SK-N-DZ (cell line): ENCODE measurements around the gene ABHD11. TPM values are rescaled to one million over a fixed set of nuclear protein-coding genes. Genes with fewer than 3 reads are reported as not detected.
"Not testable (repeated sequence)": the region's sequence is repeated elsewhere in the genome, so short reads cannot be mapped to it uniquely, and the experiment has no call there.

ENCODE experiments used
- DNase-seq: peaks from one replicate; pipeline ENCODE4 v3.0.0-alpha.2; 2015; ENCODE audit warnings: low spot score
- polyA plus RNA-seq, 2 experiments: library from polyadenylated mRNA; depleted of rRNA; stranded (reverse); fragments of >200 nt; gene quantifications; 2 replicates each; pipeline ENCODE4 v1.2.3, GENCODE V29; 2014

The ABHD11 gene, protein sequence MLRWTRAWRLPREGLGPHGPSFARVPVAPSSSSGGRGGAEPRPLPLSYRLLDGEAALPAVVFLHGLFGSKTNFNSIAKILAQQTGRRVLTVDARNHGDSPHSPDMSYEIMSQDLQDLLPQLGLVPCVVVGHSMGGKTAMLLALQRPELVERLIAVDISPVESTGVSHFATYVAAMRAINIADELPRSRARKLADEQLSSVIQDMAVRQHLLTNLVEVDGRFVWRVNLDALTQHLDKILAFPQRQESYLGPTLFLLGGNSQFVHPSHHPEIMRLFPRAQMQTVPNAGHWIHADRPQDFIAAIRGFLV
- polyA plus RNA-seq (2014; cell fraction: cytosol; rRNA removed) = 5.8 and 7.9 TPM in 2 replicates
- 2.4 and 6.5 TPM in 2 replicates for polyA plus RNA-seq (2014; cell fraction: nucleus; rRNA removed)

DNA sequence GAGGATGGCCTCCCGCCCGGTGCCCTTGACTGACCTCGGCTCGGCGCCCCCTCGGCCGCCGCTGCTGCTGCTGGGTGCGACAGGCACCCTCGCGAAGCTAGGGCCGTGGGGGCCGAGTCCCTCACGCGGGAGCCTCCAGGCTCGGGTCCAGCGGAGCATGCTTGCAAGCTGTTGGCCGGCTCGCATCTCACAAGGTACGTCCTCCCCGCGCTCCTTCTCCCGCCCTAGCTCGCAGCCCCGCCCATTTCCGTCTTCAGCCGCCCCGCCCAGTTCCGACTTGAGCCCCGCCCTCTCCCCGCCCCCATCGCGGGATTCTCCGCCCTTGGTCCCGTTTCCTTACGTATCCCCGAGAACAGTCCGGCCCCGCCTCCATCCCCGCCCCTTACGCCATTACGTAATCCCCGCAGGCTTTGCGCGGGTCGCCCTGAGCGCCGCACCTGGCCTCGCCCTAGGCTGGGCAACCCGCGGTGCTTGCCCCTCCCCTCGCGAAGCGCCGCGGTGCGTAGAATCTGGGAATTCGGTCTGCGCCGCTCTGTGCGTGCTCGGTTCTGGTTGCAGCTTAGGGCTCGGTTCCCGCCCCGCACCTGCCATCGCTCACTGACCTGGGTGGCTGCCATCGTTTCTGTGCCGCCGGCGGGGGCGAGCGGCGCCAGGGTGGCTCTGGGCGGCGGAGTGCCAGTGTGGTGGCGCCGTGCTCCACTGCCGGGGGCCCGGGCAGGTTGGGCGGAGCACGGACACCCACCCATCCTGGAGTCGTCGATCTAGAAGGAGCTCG lies at the start of gene ABHD11:
ABHD11 (minus strand) TSS at position 191 of the 775 bp plus-strand sequence; CDS start at position 159, 32 bp downstream.
- DNase-seq = peak; percentile 89

DNA sequence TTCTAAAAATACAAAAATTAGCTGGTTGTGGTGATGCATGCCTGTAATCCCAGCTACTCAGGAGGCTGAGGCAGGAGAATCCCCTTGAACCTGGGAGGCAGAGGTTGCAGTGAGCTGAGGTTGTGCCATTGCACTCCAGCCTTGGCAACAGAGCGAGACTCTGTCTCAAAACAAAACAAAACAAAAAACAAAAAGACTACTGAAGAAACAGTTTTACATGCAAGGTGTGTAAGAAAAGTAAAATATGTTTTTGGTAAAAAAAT lies 49.1 kb upstream of the ABHD11 start:
- not testable (repeated sequence) for DNase-seq

DNA sequence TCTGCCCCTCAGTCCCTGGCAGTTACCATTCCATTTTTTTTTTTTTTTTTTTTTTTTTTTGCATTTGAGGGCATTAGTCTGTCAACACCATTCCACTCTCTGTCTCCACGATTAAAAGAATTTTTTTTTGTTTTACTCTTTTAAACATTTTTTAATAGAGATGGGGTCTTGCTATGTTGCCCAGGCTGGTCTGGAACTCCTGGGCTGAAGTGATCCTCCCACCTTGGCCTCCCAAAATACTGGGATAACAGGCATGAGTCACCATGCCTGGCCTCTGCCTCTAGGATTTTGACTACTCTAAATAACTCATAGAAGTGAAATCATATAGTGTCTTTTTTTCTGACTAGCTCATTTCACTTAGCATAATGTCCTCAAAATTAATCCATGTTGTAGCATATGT lies 48.0 kb upstream of the ABHD11 start:
- DNase-seq = no peak

DNA sequence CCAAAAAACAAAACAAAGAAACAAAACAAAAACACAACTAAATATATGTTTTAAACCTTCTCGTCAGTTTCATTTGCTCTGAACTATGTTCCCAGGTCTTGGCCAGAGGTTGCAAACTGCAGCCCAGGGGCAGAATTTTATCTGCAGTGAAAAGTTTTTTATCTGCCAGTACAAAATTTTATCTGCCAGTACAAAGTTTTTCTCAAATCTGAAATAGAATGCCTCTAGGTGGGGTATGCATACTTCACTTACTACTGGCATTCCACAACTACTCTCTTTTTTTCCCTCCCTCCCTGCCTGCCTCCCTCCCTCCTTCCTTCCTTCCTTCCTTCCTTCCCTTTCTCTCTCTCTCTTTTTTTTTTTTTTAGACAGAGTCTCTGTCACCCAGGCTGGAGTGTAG lies 40.9 kb upstream of the ABHD11 start:
- DNase-seq = no peak

DNA sequence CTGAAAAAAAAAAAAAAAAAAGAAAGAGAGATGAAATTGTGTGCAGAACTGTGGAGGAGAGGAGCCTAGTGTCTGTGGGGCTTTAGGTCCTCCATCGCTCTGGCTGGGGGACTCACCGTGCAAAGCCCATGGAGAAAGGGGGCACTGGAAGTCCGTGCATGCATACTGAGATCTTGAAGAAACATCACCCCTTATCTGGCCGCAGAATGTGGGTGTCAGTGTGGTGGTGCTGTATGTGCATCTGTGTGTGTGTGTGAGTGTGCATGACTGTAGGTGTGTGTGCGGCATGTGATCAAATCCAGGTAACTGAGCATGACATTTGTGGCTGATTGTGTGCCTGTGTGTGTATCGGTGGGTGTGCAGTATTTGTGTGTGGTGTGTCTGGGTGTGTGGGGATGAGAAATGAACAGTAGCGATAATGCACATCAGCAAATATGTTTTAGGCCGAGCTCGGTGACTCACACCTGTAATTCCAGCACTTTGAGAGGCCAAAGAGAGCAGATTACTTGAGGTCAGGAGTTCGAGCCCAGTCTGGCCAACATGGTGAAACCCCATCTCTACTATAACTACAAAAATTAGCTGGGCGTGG lies 40.3 kb upstream of the ABHD11 start:
- no peak for DNase-seq

DNA sequence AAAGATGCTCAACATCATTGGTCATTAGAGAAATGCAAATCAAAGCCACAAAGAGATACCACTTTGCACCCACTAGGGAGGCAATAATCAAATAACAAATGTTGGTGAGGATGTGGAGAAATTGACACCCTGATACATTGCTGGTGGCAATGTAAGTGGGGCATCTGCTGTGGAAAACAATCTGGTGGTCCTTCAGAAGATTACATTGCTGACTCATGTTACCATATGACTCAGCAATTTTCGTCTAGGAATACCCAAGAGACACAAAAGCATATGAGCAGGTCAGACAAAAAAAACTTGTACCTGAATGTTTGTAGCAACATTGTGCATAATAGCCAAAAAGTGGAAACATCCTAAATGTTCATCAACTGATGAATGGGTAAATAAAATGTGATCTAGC lies 36.3 kb upstream of the ABHD11 start:
- DNase-seq = no peak

DNA sequence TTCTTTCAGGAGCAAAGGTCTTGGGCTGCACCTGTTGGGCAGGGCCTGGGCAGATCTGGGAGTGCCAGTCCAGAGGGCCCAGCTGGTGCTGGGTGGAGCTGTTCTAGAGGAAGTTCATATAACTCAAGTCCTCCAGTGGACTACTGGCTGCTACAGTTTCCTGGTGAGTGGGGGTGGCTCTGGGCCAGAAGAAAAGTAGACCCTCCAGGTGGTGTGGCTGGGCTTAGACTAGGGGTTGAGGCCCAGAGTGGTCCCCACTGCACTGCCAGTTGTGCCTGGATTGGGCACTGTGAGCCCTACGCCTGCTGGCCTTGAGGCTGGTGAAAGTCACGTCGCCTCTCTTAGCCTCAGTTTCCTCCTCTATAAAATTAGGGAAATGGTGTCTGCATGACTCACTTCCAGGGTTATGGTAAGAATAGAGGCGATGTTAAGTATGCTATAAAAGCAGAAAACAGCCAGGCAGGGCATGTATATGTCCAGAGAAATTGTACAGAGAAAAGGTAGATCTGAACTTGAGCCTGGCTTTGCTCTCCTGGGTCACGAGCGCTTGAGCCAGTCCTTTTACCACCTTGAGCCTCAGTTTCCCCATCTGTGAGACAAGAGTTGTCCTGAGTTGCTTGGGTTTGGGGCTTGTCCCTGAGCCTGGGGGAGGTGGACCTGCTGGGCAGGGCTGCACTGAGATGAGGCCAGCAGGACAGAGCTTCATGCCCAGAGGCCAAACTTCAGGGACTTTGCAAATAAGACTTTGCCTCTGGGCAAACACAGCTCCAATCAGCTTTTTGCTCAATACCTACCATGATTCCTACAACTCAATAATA lies 35.3 kb upstream of the ABHD11 start:
- DNase-seq = no peak

DNA sequence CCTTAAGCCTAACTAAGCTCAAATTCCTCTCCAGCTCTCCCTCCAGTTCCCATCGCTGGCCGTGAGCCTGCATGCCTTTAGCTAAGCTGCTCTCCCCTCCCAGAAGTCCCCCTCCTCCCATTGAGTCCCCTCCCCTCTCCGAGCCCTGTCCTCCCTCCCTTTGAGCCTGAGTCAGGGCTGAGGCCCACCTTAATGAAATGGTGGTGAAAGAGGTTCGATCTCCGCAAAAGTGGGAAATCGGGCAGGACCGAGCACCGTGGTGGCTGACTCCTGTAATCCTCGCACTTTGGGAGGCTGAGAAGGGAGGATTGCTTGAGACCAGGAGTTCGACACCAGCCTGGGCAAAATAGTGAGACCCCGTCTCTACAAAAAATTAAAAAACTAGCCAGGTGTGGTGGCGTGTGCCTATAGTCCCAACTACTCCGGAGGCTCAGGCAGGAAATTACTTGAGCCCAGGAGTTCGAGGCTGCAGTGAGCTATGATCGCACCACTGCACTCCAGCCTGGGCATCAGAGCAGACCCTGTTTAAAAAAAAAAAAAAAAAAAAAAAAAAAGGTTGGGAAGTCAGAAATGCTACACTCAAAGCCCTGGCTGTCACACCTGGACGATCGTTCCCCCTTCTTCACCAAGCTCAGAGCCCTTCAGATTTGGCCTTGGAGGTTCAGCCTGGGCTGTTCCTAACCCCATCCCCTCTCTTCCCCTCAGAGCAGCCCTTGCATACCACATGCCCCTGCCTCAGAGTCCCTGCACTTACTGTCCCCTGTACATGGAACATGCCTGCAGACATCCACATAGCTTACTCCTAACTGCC lies 32.5 kb upstream of the ABHD11 start:
- DNase-seq = no peak

DNA sequence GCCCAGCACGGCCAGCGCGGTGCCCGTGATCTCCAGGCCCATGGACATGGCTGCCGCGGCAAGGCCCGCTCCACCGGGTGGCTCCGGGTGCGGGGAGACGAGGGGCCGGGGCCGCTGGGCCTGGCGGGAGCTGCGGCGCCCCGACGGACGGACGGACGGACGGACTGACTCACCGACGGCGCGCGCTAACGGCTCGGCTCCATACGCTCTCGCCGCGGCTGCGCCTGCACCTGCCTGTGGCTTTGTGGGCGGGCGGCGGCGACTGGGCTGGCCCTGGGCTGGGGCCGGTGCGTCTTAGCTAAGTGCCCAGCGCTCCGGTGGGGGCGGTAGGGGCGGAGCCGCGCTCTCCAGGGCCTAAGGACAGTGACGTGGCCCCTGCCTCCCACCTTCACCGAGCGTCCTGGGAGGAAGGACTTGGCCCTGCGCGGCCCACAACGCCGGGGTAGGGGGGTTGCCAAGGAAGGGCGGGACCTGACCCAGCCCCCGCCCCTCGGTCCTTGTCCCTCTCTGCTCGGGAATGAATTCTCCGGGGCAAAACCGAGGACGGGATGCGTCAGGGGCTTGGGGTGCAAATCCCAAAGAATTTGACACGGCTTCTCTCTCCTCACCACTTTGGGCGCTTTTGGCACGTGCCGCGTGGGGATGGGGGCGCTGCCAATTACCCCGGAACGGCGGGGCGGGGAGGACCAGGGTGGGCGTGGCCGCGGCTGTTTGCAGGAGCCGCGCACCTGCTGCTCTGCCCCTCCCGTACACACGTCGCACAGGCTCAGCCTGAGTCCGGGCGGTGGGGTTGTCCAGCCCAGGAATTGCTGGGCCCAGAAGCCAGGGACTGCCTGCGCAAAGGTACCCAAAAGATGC lies 31.6 kb upstream of the ABHD11 start, which contains the start of gene CLDN3:
CLDN3 (minus strand) TSS at position 269 of the 858 bp plus-strand sequence; CDS start at position 48, 221 bp downstream.
- DNase-seq = no peak

DNA sequence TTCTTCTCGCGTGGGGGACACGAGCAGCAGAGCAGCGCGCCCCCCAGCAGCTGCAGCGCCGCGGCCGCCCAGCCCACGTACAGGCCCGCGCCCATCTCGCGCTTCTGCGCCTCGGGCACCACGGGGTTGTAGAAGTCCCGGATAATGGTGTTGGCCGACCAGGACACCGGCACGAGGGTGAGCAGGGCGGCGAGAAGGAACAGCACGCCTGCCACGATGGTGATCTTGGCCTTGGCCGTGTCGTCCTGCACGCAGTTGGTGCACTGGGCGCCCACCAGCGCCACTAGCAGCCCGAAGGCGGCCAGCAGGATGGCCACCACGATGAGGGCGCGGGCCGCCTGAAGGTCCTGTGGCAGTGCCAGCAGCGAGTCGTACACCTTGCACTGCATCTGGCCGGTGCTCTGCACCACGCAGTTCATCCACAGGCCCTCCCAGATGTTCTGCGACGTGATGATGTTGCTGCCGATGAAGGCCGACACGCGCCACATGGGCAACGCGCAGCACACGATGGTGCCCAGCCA lies 30.9 kb upstream of the ABHD11 start:
- no peak for DNase-seq

DNA sequence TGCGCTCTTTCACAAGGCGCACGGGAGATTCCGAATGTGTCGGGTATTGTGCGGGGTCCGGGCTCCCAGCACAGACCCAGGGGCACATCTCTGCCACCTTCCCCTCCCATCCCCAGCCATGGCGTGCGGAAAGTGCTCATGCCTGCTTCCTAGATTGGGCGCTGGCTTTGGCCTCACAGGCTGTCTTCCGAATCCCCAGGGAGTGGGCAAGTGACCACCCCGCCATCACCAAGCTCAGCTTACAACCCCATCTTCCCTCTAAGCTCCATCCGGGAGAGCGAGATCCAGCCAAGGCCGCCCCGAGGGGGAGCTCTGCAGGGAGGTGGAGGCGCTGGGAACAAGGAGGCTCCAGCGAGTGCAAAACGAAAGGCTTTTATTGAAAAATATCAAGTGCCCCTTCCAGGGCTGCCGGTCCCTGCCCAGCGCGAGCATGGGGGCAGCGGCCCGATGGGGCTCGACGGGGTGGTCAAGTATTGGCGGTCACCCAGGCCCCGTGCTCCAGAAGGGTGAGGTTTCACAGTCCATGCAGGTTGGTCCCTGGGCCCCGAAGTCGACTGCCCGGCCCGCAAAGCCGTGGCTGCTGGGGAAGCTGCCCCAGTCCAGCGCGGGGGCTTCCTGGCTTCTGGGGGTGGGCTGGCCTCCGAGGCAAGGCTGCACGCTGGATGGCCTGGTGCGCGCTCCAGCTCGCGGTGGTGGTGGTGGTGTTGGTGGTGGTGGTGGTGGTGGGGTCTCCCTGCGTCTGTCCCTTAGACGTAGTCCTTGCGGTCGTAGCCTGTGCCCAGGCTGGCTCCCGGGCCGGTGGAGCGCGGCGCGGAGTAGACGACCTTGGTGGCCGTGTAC lies 30.3 kb upstream of the ABHD11 start:
- no peak for DNase-seq

DNA sequence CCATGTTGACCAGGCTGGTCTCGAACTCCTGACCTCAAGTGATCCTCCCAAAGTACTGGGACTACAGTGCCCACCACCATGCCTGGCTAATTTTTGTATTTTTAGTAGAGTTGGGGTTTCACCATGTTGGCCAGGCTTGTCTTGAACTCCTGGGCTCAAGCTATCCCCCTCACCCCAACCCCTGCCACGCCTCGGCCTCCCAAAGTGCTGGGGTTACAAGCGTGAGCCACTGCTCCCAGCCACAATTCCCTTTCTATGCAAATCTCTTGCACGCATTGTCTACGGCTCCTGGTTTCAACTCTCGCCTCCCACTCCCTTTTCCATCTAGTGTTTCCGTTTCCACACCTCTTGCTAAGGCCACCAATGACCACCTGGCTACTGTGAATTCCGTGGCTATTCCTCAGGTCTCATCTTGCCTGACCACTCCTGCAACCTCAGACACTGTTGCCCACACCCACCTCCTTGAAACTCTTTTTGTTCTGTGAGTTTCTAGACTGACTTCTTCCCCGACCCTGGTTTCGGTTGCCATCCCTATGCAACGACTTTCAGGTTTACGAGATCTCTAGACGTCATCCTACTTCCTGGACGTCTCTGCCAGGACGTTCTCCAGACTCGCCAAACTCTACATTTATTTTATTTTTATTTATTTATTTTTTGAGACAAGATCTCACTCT lies 28.1 kb upstream of the ABHD11 start:
- DNase-seq = no peak

DNA sequence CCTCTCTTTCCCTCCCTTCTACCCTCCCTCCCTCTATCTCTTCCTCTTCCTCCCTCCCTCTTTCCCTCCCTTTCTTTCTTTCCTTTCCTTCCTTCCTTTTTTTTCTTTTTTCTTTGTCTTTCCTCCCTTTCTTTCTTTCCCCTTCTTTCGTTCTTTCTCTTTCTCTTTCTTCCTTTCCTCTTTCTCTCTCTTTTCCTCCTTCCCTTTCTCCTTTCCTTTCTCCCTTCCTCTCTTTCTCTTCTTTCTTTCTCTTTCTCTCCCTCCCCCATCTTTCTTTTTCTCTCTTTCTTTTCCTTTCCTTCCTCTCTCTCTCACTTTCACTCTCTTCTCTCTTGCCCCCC lies 24.0 kb upstream of the ABHD11 start:
- DNase-seq = no peak

DNA sequence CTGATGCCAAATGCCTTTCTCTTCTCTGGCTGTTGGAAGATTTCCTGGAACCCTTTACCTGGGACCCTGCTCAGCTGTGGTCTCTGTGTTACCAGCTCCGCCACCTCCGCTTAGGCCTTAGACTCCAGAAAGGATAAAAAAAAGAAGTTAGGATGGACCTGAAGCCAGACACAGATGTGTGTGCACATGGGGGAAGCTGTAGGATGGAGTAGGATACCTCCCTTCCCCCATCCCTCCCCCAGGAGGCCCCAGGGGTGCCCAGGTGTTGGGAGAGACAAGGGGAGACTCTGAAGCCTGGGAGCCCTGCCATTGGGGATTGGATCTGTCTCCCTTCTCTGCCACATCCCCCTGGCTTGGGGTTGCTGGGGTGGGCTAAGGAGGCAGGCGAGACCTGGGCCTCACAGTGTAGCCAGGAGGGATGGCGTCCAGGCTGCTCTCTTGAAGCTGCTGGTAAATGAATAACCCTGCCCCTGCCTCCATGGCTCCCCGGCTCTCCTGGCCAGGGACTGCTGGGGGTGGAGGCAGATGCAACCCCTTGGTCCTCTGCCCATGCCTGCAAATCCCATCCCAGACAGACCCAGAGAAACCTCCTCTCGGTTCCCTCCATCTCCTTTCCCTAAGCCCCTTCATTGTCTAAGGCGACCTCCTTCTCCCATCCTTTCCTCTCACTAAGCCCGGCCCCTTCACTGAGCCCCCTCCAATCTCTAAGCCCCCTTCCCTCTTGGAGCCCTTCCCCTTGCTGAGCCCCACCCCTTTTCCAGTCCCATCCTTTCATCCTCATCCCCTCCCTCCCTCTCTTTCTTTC lies 23.5 kb upstream of the ABHD11 start:
- DNase-seq = no peak

DNA sequence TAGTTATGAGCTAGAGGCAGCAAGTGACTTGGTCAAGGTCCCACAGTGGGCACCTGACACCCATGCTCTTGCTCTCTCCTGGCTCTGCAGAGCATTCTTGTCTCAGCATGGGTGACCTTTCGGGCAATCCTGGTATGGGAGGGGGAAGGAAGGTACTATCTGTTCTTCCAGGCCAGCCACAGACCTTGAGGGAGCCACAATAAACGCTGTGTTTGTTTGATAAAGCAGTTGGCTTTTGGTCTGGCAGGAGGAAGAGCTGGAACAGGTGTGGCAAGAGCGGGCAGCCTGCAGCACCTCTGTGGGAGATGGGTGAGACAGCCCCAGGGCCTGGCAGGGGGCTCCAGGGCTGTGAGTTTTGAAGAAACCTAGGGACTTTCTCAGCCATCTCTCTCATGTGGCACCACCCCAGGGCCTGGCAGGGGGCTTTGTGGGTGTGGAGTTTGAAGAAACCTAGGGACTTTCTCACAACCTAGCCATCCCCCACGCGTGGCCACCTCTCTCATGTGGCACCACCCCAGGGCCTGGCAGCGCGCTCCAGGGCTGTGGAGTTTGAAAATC lies 20.1 kb upstream of the ABHD11 start:
- no peak for DNase-seq

DNA sequence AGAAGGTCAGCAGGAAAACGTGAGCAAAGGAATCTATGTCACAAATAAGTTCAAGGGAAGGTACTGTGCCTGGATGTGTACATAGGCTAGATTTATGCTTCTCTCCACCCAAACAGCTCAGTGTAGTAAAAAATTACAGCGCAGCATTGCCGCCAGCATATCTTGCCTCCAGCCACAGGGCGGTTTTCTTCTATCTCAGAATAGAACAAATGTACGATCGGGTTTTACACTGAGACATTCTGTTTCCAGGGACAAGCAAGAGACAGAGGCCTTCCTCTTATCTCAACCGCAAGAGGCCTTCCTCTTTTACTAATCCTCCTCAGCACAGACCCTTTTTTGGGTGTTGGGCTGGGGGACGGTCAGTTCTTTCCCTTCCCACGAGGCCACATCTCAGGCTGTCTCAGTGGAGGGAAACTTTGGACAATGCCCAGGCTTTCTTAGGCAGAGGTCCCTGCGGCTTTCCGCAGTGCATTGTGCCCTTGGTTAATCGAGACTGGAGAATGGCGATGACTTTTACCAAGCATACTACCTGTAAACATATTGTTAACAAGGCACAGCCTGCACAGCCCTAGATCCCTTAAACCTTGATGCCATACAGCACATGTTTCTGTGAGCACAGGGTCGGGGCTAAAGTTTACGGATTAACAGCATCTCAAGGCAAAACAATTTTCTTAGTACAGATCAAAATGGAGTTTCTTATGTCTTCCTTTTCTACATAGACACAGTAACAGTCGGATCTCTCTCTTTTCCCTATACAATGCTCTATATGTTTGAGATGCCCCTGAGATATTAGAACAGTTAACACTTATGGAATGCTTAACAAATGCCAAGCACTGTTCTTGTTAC lies 11.6 kb upstream of the ABHD11 start:
- DNase-seq = no peak
